HG03045 (cell line): ENCODE results near the gene UBN1.
"Not testable (repeated sequence)": the region's sequence is repeated elsewhere in the genome, so short reads cannot be mapped to it uniquely, and the experiment has no call there.

Experiments used
- ATAC-seq: cut with Tn5 transposase; IDR thresholded peaks from one replicate; pipeline ENCODE4 v1.9.1; 2021; ENCODE audit warnings: mild to moderate bottlenecking, moderate library complexity; ENCODE audit not compliant: unreplicated experiment

Gene UBN1

DNA sequence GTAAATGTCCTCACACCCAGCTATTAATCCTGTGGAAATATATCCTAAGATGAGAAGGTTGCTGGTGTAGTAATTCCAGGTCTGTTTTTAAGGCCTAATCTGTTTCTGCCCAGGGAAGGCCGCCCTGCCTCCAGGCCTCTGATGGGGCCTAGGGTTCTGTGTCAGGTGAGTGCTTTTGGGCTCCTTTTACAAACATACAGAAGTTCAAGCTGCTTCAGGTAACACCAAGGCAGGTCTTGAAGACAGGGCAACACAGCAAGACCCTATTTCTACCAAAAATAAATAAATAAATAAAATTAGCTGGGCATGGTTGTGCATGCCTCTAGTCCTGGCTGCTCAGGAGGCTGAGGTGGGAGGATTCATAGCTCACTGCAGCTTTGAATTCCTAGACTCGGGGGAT is 80.4 kb downstream of the UBN1 start:
- ATAC-seq = no peak

DNA sequence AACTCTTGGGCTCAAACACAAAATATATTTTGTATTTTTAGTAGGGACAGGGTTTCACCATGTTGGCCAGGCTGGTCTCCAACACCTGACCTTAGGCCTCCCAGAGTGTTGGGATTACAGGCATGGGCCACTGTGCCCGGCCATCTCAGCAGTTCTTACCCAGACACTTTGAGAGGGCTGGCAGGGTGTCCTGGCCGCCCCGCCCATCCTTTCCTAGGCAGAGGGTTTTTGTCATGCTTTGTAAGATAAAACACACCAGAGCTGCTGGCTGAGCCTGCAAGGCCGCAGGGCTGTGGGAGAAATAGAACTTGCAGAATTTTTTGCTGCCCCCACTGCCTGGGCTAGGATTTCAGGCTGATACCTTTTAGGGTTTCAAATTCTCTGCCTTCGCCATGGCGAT is 80.9 kb downstream of the UBN1 start:
- ATAC-seq = no peak

DNA sequence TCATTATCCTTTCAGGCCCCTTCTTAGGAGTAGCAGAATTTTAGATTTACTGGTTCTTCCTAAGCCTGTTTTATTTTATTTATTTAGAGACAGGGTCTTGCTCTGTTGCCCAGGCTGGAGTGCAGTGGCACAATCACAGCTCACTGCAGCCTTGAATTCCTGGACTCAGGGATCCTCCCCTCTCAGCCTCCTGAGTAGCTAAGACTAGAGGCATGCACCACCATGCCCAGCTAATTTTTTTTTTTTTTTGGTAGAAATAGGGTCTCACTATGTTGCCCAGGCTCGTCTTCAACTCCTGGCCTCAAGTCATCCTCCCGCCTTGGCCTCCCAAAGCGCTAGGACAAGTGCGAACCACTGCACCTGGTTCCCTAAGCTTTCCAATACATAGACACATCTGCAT is 82.3 kb downstream of the UBN1 start:
- ATAC-seq = not testable (repeated sequence)

GRCh38 chr16:4931381-4931780 is 84.1 kb downstream of the UBN1 start:
- no peak for ATAC-seq
